ENCODE measurements around the gene TXNIP.

TXNIP gene

GRCh38 chr1:145980457-145980994 is 15.9 kb downstream of the TXNIP start:
- FAIRE-seq (no peak), DNase-seq (ENCODE audit: insufficient read length) (no peak)
- TF ChIP-seq TAF1 (IDR thresholded peaks at IDR 0.05; ENCODE audit: borderline replicate concordance, low read depth, low read length) (no peak), POLR2AphosphoS5 (IDR thresholded peaks at IDR 0.05; ENCODE audit: low read depth, low read length) (no peak), POLR2A (IDR thresholded peaks at IDR 0.05; ENCODE audit: low read depth, low read length) (no peak)

DNA sequence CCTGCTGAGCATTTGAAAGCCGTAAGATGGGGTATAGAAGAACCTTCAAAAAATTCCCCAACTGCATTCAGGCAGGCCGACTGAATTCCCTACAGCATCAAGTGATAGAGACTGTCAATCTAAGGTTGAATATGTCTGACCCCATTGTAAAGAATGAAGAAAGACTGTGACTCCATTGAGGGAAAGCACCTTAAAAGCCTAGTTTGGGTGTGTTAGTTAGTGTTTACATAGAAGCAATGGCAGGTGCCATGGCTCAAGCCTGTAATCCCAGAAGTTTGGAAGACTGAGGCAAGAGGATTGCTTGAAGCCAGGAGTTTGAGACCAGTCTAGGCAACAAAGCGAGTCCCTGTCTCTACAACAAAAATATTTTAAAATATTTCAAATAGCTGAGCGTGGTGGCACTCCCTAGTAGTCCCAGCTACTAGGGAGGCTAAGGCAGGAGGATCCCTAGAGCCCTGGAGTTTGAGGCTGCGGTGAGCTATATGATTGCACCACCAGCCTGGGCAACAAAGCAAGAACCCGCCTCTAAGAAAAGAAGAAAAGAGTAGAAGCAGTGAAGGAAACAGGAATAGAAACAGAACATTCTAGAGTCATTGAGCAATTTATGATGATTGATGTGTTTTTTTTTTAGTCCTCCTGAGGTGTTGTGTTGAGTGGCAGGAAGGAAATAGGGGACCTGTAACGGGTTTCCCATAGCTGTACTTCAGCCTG is 16.5 kb downstream of the TXNIP start:
- no peak for TF ChIP-seq TAF1 (IDR thresholded peaks at IDR 0.05; ENCODE audit: borderline replicate concordance, low read depth, low read length)
- 0 out of 2 replicates have a peak, but pooled peaks have one; percentile 26 for TF ChIP-seq POLR2AphosphoS5 (IDR thresholded peaks at IDR 0.05; ENCODE audit: low read depth, low read length)
- TF ChIP-seq POLR2A (IDR thresholded peaks at IDR 0.05; ENCODE audit: low read depth, low read length), result no peak
- peak; percentile 38 for FAIRE-seq

GRCh38 chr1:145978854-145979745 is 17.3 kb downstream of the TXNIP start:
- DNase-seq (ENCODE audit: insufficient read length) (peak; percentile 63), FAIRE-seq (peak; percentile 86)
- TF ChIP-seq POLR2A (IDR thresholded peaks at IDR 0.05; ENCODE audit: low read depth, low read length) (no peak; the same call in 1 of the 2 replicates), TAF1 (IDR thresholded peaks at IDR 0.05; ENCODE audit: borderline replicate concordance, low read depth, low read length) (no peak), POLR2AphosphoS5 (IDR thresholded peaks at IDR 0.05; ENCODE audit: low read depth, low read length) (no peak)

More for the DNA sequence above, 16.5 kb downstream of the TXNIP start:
- DNase-seq (ENCODE audit: insufficient read length), result no peak

GRCh38 chr1:145978471-145978853 is 17.9 kb downstream of the TXNIP start:
- DNase-seq (ENCODE audit: insufficient read length), result no peak
- FAIRE-seq, result no peak
- no peak for TF ChIP-seq TAF1 (IDR thresholded peaks at IDR 0.05; ENCODE audit: borderline replicate concordance, low read depth, low read length)
- TF ChIP-seq POLR2AphosphoS5 (IDR thresholded peaks at IDR 0.05; ENCODE audit: low read depth, low read length), result no peak
- TF ChIP-seq POLR2A (IDR thresholded peaks at IDR 0.05; ENCODE audit: low read depth, low read length), result no peak

GRCh38 chr1:145977486-145978470 is 18.6 kb downstream of the TXNIP start:
- TF ChIP-seq POLR2AphosphoS5 (IDR thresholded peaks at IDR 0.05; ENCODE audit: low read depth, low read length) (no peak), POLR2A (IDR thresholded peaks at IDR 0.05; ENCODE audit: low read depth, low read length) (no peak), TAF1 (IDR thresholded peaks at IDR 0.05; ENCODE audit: borderline replicate concordance, low read depth, low read length) (no peak)
- DNase-seq (ENCODE audit: insufficient read length) (peak; percentile 61), FAIRE-seq (peak; percentile 92)

DNA sequence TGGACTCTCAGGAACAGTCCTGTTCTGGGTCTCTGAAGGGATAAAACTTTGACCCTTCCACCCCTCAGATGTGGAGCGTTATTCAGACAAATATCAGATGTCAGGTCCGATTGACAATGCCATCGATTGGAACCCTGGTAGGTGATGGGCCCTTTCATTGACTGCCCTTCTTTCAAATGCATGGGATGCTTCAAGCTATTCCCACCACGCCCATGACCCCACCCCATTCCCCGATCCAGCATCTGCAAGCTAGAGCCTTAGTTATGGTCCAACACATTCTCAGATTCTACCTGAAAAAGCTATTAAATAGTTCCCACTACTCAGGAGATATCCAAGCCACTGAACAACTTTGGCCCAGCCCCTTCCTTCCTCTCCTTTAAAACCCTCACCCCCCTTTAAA is 19.4 kb downstream of the TXNIP start:
- no peak for FAIRE-seq
- DNase-seq (ENCODE audit: insufficient read length), result no peak
- TF ChIP-seq POLR2AphosphoS5 (IDR thresholded peaks at IDR 0.05; ENCODE audit: low read depth, low read length) (no peak), POLR2A (IDR thresholded peaks at IDR 0.05; ENCODE audit: low read depth, low read length) (no peak), TAF1 (IDR thresholded peaks at IDR 0.05; ENCODE audit: borderline replicate concordance, low read depth, low read length) (no peak)

DNA sequence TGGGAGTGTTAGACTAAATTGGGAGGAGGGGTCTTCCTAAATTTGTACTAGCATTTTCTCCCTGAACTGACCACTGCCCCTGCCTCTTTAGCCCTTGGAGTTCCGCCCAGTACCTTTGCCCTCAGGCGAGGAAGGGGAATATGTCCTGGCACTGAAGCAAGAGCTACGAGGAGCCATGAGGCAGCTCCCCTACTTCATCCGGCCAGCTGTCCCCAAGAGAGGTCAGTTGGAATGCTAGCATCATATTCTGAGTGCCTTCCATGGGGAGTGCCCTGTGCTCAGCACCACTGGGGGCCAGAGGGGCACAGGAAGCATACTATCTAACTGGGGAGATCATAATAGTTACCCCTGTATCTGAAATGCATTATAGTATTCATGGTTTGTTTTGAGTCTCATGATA is 21.2 kb downstream of the TXNIP start:
- FAIRE-seq (no peak), DNase-seq (ENCODE audit: insufficient read length) (no peak)
- TF ChIP-seq POLR2AphosphoS5 (IDR thresholded peaks at IDR 0.05; ENCODE audit: low read depth, low read length) (no peak), TAF1 (IDR thresholded peaks at IDR 0.05; ENCODE audit: borderline replicate concordance, low read depth, low read length) (no peak), POLR2A (IDR thresholded peaks at IDR 0.05; ENCODE audit: low read depth, low read length) (no peak)

DNA sequence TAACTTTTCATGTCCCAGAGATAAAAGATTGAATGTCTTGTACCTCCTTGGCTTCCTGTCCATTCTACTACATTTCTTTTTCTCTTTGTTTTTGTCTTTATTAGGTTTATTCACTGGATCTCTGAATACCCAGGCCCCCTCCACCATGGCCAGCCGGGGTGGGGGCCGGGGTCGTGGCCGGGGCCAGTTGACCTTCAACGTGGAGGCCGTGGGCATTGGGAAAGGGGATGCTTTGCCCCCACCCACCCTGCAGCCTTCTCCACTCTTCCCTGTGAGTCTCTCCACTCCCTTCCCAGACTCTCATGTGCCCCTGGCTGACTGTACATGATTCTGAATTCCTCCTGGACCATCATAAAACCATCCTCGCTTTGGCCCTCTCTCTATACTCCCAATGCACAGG is 21.7 kb downstream of the TXNIP start:
- DNase-seq (ENCODE audit: insufficient read length), result no peak
- TF ChIP-seq POLR2AphosphoS5 (IDR thresholded peaks at IDR 0.05; ENCODE audit: low read depth, low read length) (no peak), TAF1 (IDR thresholded peaks at IDR 0.05; ENCODE audit: borderline replicate concordance, low read depth, low read length) (no peak), POLR2A (IDR thresholded peaks at IDR 0.05; ENCODE audit: low read depth, low read length) (no peak)
- no peak for FAIRE-seq

- DNase-seq (ENCODE audit: insufficient read length), result no peak
- TF ChIP-seq POLR2AphosphoS5 (IDR thresholded peaks at IDR 0.05; ENCODE audit: low read depth, low read length), result no peak
- no peak for TF ChIP-seq TAF1 (IDR thresholded peaks at IDR 0.05; ENCODE audit: borderline replicate concordance, low read depth, low read length)
- TF ChIP-seq POLR2A (IDR thresholded peaks at IDR 0.05; ENCODE audit: low read depth, low read length), result no peak
- no peak for FAIRE-seq
Measured at GRCh38 chr1:145972580-145972979, 23.8 kb downstream of the TXNIP start.

- FAIRE-seq (no peak), DNase-seq (ENCODE audit: insufficient read length) (no peak)
- TF ChIP-seq POLR2AphosphoS5 (IDR thresholded peaks at IDR 0.05; ENCODE audit: low read depth, low read length), result no peak
- TF ChIP-seq TAF1 (IDR thresholded peaks at IDR 0.05; ENCODE audit: borderline replicate concordance, low read depth, low read length), result no peak
- TF ChIP-seq POLR2A (IDR thresholded peaks at IDR 0.05; ENCODE audit: low read depth, low read length), result no peak
Measured at GRCh38 chr1:145967288-145967687, 29.1 kb downstream of the TXNIP start.
